Amygdala (tissue), 56 donors: Measurements from ENCODE around the gene PCDHGA8.
A peak's percentile ranks its signal among the peaks of the same experiment; 100 is the strongest.
"Not testable (repeated sequence)": the region's sequence is repeated elsewhere in the genome, so short reads cannot be mapped to it uniquely, and the experiment has no call there.

Experiments used
- DNase-seq, 56 donors: peaks; one replicate each; lab custom pipeline; 2025; lab: John Stamatoyannopoulos, UW

The PCDHGA8 gene

DNA sequence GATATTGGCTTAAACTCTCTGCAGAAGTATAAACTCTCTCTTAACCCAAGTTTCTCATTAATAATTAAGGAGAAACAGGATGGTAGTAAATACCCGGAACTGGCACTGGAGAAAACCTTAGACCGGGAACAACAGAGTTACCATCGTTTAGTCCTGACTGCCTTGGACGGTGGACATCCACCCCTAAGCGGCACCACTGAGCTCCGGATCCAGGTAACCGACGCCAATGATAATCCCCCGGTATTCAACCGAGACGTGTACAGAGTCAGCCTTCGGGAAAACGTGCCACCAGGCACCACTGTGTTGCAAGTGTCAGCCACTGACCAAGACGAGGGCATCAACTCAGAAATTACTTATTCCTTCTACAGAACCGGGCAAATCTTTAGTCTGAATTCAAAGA lies 6.2 kb downstream of the PCDHGA8 start:
- DNase-seq: no peak

DNA sequence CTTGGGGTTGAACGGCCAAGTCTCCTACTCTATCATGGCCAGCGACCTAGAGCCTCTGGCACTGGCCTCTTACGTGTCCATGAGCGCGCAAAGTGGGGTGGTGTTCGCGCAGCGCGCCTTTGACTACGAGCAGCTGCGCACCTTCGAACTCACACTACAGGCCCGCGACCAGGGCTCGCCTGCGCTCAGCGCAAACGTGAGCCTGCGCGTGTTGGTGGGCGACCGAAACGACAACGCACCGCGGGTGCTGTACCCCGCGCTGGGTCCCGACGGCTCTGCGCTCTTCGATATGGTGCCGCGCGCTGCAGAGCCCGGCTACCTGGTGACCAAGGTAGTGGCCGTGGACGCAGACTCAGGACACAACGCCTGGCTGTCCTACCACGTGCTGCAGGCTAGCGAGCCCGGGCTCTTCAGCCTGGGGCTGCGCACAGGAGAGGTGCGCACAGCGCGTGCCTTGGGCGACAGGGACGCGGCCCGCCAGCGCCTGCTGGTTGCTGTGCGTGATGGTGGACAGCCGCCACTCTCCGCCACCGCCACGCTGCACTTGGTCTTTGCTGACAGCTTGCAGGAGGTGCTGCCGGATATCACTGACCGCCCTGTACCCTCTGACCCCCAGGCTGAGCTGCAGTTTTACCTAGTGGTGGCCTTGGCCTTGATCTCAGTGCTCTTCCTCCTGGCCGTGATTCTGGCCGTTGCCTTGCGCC lies 7.3 kb downstream of the PCDHGA8 start:
- DNase-seq: no peak

DNA sequence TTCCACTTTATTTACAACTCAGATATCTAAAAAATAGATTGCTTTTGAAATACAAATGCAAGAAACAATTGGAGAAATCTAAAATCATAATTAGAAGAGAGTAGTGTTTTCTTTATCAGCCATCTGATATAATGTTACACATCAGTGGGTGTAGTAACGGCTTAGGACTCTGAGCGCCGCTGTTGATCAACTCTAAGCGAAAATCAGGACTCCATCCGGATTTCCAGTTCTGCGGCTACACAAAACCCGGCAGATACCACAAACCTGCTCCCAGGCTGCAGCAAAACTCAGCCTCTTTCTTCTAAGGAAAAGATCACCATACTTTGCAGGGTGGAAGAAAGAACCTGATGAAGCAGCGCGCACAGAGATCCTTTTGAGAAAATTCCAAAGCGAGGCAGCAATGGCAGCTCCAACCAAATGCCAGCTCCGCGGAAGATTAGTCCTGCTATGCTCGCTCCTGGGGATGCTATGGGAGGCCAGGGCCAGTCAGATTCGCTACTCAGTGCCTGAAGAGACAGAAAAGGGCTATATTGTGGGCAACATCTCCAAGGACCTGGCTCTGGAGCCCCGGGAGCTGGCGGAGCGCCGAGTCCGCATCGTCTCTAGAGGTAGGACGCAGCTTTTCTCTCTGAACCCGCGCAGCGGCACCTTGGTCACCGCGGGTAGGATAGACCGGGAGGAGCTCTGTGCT lies 10.3 kb downstream of the PCDHGA8 start, which contains the start of gene PCDHGA9:
PCDHGA9 (plus strand) TSS at position 226 of the 691 bp plus-strand sequence; CDS start at position 401, 175 bp downstream.
- peak in 3 of 56 donors; percentile 10 to 50 (median 11) for DNase-seq

DNA sequence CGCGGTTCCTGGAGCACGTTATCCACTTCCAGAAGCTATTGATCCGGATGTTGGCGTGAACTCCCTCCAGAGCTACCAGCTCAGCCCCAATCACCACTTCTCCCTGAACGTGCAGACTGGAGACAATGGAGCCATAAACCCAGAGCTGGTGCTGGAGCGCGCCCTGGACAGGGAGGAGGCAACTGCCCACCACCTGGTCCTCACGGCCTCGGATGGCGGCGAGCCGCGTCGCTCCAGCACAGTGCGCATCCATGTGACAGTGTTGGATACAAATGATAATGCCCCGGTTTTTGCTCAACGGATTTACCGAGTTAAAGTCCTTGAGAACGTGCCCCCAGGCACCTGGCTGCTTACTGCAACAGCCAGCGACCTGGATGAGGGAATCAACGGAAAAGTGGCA lies 11.0 kb downstream of the PCDHGA8 start:
- no peak for DNase-seq

DNA sequence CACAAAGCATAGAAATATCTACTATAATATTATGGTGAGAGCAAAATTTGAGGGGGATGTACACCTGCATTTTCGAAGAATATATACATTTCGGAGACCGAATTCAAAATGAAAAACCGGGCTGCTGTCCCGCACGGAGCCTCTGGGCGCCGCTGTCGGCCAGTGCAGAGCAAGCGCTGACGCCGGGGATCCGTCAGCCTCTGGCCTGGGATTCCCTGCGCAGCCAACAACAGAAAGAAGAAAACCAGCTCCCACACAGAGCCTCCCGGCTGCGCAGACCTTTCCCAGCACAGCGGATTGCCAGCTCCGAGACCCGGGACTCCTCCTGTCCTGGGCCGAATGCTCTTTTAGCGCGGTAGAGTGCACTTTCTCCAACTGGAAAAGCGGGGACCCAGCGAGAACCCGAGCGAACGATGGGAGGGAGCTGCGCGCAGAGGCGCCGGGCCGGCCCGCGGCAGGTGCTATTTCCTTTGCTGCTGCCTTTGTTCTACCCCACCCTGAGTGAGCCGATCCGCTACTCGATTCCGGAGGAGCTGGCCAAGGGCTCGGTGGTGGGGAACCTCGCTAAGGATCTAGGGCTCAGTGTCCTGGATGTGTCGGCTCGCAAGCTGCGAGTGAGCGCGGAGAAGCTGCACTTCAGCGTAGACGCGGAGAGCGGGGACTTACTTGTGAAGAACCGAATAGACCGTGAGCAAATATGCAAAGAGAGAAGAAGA lies 15.5 kb downstream of the PCDHGA8 start, which contains the start of gene PCDHGB6:
PCDHGB6 (plus strand) TSS at position 232 of the 716 bp plus-strand sequence; CDS start at position 414, 182 bp downstream.
- not testable (repeated sequence) for DNase-seq

DNA sequence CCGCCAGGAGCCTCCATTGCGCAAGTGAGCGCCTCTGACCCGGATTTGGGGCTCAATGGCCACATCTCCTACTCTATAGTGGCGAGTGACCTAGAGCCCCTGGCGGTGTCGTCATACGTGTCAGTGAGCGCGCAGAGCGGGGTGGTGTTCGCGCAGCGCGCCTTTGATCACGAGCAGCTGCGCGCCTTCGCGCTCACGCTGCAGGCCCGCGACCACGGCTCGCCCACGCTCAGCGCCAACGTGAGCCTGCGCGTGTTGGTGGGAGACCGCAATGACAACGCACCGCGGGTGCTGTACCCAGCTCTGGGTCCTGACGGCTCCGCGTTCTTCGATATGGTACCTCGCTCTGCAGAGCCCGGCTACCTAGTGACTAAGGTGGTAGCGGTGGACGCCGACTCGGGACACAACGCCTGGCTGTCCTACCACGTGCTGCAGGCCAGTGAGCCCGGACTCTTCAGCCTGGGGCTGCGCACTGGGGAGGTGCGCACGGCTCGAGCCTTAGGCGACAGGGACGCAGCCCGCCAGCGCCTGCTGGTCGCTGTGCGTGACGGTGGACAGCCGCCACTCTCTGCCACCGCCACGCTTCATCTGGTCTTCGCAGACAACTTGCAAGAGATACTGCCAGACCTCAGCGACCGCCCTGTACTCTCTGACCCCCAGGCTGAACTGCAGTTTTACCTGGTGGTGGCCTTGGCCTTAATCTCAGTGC lies 17.3 kb downstream of the PCDHGA8 start:
- no peak for DNase-seq

DNA sequence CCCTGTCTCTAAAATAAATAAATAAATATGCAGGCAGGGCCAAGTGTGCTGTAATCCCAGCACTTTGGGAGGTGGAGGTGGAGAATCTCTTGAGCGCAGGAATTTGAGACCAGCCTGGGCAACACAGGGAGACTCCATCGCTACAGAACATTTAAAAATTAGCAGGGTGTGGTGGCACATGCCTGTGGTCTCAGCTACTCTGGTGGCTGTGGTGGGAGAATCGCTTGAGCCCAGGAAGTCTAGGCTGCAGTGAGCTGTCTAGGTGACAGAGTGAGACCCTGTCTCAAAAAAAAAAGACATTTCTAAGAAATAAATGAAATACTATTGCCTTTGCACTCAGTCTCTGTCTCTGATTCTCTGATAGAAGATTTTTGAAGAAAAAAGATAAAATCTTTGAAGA lies 19.1 kb downstream of the PCDHGA8 start:
- no peak for DNase-seq

DNA sequence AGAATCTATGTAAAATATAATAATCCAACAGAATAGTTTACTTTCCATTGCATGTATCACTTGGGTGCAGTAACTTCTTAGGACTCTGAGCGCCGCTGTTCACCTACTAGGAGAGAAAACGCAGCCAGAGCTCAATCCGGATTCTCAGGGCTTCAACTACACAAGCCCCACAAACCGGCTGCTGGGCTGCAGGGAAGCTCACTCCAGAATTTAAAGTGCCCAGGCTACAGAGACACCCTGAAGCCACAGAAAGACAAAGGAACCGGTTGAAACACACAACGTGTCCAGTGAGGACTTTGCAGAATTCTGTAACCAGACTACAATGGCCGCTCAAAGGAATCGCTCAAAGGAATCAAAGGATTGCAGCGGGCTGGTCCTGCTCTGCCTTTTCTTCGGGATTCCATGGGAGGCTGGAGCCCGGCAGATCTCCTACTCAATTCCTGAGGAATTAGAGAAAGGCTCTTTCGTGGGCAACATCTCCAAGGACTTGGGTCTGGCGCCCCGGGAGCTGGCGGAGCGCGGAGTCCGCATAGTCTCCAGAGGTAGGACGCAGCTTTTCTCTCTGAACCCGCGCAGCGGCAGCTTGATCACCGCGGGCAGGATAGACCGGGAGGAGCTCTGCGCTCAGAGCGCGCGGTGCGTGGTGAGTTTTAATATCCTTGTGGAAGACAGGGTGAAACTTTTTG lies 20.6 kb downstream of the PCDHGA8 start, which contains the start of gene PCDHGA10:
PCDHGA10 (plus strand) TSS at position 134 of the 686 bp plus-strand sequence; CDS start at position 323, 189 bp downstream.
- DNase-seq: peak in 1 of 56 donors; percentile 26

DNA sequence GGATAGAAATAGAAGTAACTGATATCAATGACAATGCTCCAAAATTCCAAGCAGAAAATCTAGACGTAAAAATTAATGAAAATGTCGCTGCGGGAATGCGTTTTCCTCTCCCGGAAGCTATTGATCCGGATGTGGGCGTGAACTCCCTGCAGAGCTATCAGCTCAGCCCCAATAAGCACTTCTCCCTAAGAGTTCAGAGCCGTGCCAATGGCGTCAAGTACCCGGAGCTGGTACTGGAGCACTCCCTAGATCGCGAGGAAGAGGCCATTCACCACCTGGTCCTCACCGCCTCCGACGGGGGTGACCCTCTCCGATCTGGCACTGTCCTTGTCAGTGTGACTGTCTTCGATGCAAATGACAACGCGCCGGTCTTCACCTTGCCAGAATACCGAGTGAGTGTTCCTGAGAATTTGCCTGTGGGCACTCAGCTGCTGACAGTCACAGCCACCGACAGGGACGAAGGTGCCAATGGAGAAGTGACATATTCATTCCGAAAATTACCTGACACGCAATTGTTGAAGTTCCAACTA lies 21.2 kb downstream of the PCDHGA8 start:
- no peak for DNase-seq

DNA sequence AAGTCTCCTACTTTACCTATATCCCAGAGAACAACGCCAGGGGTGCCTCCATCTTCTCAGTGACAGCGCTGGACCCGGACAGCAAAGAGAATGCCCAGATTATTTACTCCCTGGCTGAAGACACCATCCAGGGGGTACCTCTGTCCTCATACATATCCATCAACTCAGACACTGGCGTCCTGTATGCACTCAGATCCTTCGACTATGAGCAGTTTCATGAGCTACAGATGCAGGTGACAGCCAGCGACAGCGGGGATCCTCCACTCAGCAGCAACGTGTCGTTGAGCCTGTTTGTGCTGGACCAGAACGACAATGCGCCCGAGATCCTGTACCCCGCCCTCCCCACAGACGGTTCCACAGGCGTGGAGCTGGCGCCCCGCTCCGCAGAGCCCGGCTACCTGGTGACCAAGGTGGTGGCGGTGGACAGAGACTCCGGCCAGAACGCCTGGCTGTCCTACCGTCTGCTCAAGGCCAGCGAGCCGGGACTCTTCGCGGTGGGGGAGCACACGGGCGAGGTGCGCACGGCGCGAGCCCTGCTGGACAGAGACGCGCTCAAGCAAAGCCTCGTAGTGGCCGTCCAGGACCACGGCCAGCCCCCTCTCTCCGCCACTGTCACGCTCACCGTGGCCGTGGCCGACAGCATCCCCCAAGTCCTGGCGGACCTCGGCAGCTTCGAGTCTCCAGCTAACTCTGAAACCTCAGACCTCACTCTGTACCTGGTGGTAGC lies 22.3 kb downstream of the PCDHGA8 start:
- not testable (repeated sequence) for DNase-seq

DNA sequence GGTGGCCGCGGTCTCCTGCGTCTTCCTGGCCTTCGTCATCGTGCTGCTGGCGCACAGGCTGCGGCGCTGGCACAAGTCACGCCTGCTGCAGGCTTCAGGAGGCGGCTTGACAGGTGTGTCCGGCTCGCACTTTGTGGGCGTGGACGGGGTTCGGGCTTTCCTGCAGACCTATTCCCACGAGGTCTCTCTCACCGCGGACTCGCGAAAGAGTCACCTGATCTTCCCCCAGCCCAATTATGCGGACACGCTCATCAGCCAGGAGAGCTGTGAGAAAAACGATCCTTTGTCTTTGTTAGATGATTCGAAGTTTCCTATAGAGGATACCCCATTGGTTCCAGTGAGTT lies 22.8 kb downstream of the PCDHGA8 start:
- DNase-seq: not testable (repeated sequence)

DNA sequence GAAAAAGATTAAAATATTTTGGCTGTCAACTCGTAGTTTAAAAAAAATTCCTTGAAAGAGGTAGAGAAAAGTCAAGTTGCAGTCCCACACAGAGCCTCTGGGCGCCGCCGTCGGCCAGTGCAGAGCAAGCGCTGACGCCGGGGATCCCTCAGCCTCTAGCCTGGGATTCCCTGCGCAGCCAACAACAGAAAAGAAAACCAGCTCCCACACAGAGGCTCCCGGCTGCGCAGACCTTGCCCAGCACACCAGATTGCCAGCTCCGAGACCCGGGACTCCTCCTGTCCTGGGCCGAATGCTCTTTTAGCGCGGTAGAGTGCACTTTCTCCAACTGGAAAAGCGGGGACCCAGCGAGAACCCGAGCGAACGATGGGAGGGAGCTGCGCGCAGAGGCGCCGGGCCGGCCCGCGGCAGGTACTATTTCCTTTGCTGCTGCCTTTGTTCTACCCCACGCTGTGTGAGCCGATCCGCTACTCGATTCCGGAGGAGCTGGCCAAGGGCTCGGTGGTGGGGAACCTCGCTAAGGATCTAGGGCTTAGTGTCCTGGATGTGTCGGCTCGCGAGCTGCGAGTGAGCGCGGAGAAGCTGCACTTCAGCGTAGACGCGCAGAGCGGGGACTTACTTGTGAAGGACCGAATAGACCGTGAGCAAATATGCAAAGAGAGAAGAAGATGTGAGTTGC lies 25.2 kb downstream of the PCDHGA8 start, which contains the start of gene PCDHGB7:
PCDHGB7 (plus strand) TSS at position 184 of the 679 bp plus-strand sequence; CDS start at position 367, 183 bp downstream.
- DNase-seq: peak in 13 of 56 donors; percentile 5 to 59 (median 29)

DNA sequence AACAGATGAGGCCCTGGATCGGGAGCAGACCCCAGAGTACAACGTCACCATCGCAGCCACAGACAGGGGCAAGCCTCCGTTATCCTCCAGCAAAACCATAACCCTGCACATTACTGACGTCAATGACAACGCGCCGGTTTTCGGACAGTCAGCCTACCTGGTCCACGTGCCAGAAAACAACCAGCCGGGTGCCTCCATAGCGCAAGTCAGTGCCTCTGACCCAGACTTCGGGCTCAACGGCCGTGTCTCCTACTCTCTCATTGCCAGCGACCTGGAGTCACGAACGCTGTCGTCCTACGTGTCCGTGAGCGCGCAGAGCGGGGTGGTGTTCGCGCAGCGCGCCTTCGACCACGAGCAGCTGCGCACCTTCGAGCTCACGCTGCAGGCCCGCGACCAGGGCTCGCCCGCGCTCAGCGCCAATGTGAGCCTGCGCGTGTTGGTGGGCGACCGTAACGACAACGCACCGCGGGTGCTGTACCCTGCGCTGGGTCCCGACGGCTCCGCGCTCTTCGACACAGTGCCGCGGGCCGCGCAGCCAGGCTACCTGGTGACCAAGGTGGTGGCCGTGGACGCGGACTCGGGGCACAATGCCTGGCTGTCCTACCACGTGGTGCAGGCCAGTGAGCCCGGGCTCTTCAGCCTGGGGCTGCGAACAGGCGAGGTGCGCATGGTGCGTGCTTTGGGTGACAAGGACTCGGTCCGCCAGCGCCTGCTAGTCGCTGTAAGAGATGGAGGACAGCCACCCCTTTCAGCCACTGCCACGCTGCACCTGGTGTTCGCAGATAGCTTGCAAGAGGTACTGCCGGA lies 26.8 kb downstream of the PCDHGA8 start:
- DNase-seq: no peak

DNA sequence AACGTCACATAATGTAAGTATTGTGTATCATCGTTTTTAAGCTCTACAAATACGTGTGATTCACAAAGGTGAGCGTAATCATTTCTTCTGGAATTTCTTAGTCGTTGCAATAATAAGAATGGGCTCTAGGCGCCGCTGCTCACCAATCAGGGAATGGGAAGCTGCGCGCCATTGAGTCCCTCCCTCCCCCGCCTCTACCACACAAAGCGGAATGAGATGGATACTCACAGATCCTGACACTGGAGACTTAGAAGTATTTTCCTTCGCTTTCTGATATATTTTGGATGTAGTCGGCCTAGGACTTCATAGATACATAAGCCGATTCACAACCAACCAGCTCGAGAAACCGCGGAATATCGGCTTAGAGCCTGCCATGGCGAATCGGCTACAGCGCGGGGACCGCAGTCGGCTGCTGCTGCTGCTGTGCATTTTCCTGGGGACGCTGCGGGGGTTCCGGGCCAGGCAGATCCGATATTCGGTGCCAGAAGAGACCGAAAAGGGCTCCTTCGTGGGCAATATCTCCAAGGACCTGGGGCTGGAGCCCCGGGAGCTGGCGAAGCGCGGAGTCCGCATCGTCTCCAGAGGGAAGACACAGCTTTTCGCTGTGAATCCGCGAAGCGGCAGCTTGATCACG lies 28.5 kb downstream of the PCDHGA8 start, which contains the start of gene PCDHGA11:
PCDHGA11 (plus strand) TSS at position 197 of the 634 bp plus-strand sequence; CDS start at position 374, 177 bp downstream.
- DNase-seq: no peak

DNA sequence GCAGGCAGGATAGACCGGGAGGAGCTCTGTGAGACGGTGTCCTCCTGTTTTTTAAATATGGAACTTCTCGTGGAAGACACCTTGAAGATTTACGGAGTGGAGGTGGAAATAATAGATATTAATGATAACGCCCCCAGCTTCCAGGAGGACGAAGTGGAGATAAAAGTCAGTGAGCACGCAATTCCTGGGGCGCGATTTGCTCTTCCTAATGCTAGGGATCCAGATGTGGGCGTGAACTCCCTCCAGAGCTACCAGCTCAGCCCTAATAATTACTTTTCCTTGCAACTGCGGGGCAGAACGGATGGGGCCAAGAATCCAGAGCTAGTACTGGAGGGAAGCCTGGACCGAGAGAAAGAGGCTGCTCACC lies 29.0 kb downstream of the PCDHGA8 start:
- no peak for DNase-seq

DNA sequence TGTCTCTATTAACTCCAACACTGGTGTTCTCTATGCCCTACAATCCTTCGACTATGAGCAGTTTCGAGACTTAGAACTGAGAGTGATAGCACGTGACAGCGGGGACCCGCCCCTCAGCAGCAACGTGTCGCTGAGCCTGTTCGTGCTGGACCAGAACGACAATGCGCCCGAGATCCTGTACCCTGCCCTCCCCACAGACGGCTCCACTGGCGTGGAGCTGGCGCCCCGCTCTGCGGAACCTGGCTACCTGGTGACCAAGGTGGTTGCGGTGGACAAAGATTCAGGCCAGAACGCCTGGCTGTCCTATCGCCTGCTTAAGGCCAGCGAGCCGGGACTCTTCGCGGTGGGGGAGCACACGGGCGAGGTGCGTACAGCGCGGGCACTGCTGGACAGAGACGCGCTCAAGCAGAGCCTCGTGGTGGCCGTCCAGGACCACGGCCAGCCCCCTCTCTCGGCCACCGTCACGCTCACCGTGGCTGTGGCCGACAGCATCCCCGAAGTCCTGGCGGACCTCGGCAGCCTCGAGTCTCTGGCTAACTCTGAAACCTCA lies 30.4 kb downstream of the PCDHGA8 start:
- DNase-seq: no peak
